GM21529 (cell line): ENCODE results near the gene GP9.
"Not testable (repeated sequence)": the region's sequence is repeated elsewhere in the genome, so short reads cannot be mapped to it uniquely, and the experiment has no call there.

Source experiments
- ATAC-seq: cut with Tn5 transposase; IDR thresholded peaks from one replicate; pipeline ENCODE4 v1.9.1; 2021; ENCODE audit not compliant: unreplicated experiment

GP9 gene

GRCh38 chr3:129047553-129047839 lies 13.1 kb upstream of the GP9 start:
- ATAC-seq: no peak

- ATAC-seq: no peak
Measured at GRCh38 chr3:129050556-129051295, 9.9 kb upstream of the GP9 start.

- no peak for ATAC-seq
Measured at GRCh38 chr3:129051871-129052340, 8.7 kb upstream of the GP9 start.

- ATAC-seq: no peak
Measured at GRCh38 chr3:129052675-129053074, 7.9 kb upstream of the GP9 start.

GRCh38 chr3:129054605-129055104 lies 5.9 kb upstream of the GP9 start:
- no peak for ATAC-seq

GRCh38 chr3:129056451-129057173 lies 4.0 kb upstream of the GP9 start:
- ATAC-seq: no peak

GRCh38 chr3:129057249-129057648 lies 3.3 kb upstream of the GP9 start:
- ATAC-seq: no peak

GRCh38 chr3:129058441-129059200 lies 2.0 kb upstream of the GP9 start:
- peak; percentile 52 for ATAC-seq

GRCh38 chr3:129059311-129059958 lies 1.1 kb upstream of the GP9 start:
- no peak for ATAC-seq

- ATAC-seq: no peak
Measured at GRCh38 chr3:129061023-129061887, 676 bp downstream of the GP9 start.

GRCh38 chr3:129061888-129062834 lies 1.6 kb downstream of the GP9 start:
- ATAC-seq: no peak

- ATAC-seq: no peak
Measured at GRCh38 chr3:129063091-129063640, 2.6 kb downstream of the GP9 start.

- no peak for ATAC-seq
Measured at GRCh38 chr3:129063841-129064482, 3.4 kb downstream of the GP9 start.

- ATAC-seq: no peak
Measured at GRCh38 chr3:129065016-129065719, 4.6 kb downstream of the GP9 start.

GRCh38 chr3:129065720-129066073 lies 5.1 kb downstream of the GP9 start:
- ATAC-seq: no peak

- ATAC-seq: not testable (repeated sequence)
Measured at GRCh38 chr3:129067719-129068118, 7.1 kb downstream of the GP9 start.

GRCh38 chr3:129068291-129068886 lies 7.8 kb downstream of the GP9 start:
- ATAC-seq: no peak
